H1 (cell line): Measurements from ENCODE around the gene TSPAN33. TPM values are rescaled to one million over a fixed set of nuclear protein-coding genes. Genes with fewer than 3 reads are reported as not detected.

Source experiments
- ATF2 ChIP-seq: IDR thresholded peaks from 2 replicates; pipeline ENCODE4 v1.6.1; 2012; ENCODE audit warnings: low read length, inconsistent platforms
- BACH1 ChIP-seq: IDR thresholded peaks from 2 replicates; pipeline ENCODE4 v1.6.1; 2012; ENCODE audit warnings: low read length, improper control_type of control experiment
- CTCF ChIP-seq, 3 experiments: IDR thresholded peaks; 1 replicate in 2 of 3; 2 replicates in 1 of 3; pipeline versions ENCODE4 v1.5.1 to v1.6.1; 2011; ENCODE audit warnings: low read length in 3 of 3, mild to moderate bottlenecking in 3 of 3, inconsistent platforms in 2 of 3, low read depth in 1 of 3, moderate library complexity in 1 of 3; ENCODE audit not compliant: insufficient read depth in 1 of 3; ENCODE audit errors: control extremely low read depth in 1 of 3
- NRF1 ChIP-seq: IDR thresholded peaks from 2 replicates; pipeline ENCODE4 v1.6.1; 2011; ENCODE audit warnings: mild to moderate bottlenecking, low read depth, low read length, improper control_type of control experiment
- POLR2AphosphoS5 ChIP-seq: IDR thresholded peaks from 2 replicates; pipeline ENCODE4 v1.6.1; 2011; ENCODE audit warnings: low read depth, low read length
- TAF1 ChIP-seq: IDR thresholded peaks from 2 replicates; pipeline ENCODE4 v1.6.1; 2011; ENCODE audit warnings: mild to moderate bottlenecking, low read depth, low read length
- polyA plus RNA-seq, 7 experiments: library from polyadenylated mRNA; depleted of rRNA in 3 of 7; stranded (reverse) in 5 of 7; unstranded in 2 of 7; fragments of >200 nt in 5 of 7; fragments of 200-250 nt in 2 of 7; gene quantifications; 1 replicate in 5 of 7; 2 replicates in 1 of 7; 4 replicates in 1 of 7; pipeline versions ENCODE4 v1.2.1 to v1.2.3, GENCODE V29; 2011 to 2013; ENCODE audit warnings: missing spikeins in 2 of 7, mixed read lengths in 2 of 7
- total RNA-seq: library from RNA; stranded (reverse); fragmentation: NEBNext Ultra II Directional; extraction: Animal tissue kit (Norgen Biotek cat#: 25700); gene quantifications from 2 replicates; pipeline ENCODE4 v1.2.1, GENCODE V29; 2021

Gene TSPAN33
- total and polyA plus RNA-seq, 2 of the 8 experiments (the other 6 are each of a cell fraction or from before 2014, with no cell fraction given) = 42.8 to 47.1 TPM

DNA sequence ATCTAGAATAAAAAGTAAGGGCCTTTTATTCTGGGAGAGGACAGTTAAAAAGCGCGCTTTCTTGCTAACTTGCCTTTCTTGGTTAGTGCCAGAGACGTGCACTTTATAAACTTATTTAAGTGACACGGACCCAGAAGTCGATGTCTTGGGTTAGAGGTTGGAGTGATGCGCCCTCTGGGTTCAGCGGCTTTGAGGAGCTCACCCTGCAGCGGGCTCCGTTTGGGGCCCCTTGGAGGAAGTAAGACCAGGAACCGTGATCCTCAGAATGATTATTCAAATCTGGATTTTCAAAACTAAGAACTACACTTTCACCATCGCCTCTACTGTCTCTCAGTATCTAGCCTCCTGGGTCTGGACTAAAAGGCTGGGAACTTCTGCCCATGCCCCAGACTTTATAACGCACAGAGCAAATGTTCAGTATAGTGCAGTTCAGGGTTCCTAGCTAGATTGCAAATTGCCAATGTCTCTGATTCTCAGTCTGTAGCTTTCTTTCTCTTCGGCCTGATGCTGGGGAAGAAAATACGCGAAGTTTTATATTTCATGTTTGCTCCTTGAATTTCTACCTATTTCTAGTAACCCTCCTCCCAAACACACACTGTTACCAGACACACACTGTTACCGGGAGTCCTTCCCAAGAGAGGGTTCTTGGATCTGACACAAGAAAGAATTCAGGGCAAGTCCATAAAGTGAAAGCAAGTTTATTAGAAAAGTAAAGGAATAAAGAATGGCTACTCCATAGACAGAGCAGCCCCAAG lies 25.4 kb downstream of the TSPAN33 start (continued):
- TF ChIP-seq CTCF (IDR thresholded peaks at IDR 0.05; ENCODE audit: control extremely low read depth in 1 of 3, insufficient read depth in 1 of 3, low read depth in 1 of 3, low read length in 3 of 3) (0 out of 4 replicates have a peak, but pooled peaks of 1 of the 3 experiments have one; percentile 3), BACH1 (no peak), ATF2 (0 out of 2 replicates have a peak, but pooled peaks have one; percentile 45), TAF1 (peak; percentile 11; the same call in 1 of the 2 replicates), POLR2AphosphoS5 (peak; percentile 64), NRF1 (no peak)
